Heart right ventricle (tissue), 16 donors: ENCODE data around the gene BRD2. TPM values are rescaled to one million over a fixed set of nuclear protein-coding genes. Genes with fewer than 3 reads are reported as not detected.

Experiments used
- ATAC-seq, 8 donors: fragments of 200-7000 bp; cut with Tn5 transposase; one replicate each; pipeline ENCODE4 v1.9.1; 2020; ENCODE audit warnings: mild to moderate bottlenecking in 8 of 8, moderate library complexity in 8 of 8, moderate number of reproducible peaks in 1 of 8
- DNase-seq, 2 donors: peaks; one replicate each; pipeline ENCODE4 v3.0.0-alpha.2; 2020
- H3K27ac ChIP-seq, 10 donors: fragments of 200-600 bp; sonication (generic) in 2 of 10; one replicate each; pipeline versions ENCODE4 v1.5.0 to v1.8.0; 2020 to 2022; ENCODE audit warnings: mild to moderate bottlenecking in 3 of 10
- H3K27me3 ChIP-seq, 7 donors: fragments of 200-600 bp; one replicate each; pipeline ENCODE4 v1.8.0; 2021 to 2022; ENCODE audit warnings: mild to moderate bottlenecking in 2 of 7
- H3K36me3 ChIP-seq, 9 donors: fragments of 200-600 bp; sonication (generic) in 1 of 9; one replicate each; pipeline versions ENCODE4 v1.5.0 to v1.8.0; 2020 to 2022; ENCODE audit warnings: mild to moderate bottlenecking in 2 of 9
- H3K4me1 ChIP-seq, 9 donors: fragments of 200-600 bp; sonication (generic) in 1 of 9; one replicate each; pipeline versions ENCODE4 v1.5.0 to v1.8.0; 2020 to 2022; ENCODE audit warnings: mild to moderate bottlenecking in 4 of 9
- H3K4me3 ChIP-seq, 10 donors: fragments of 200-600 bp; sonication (generic) in 2 of 10; one replicate each; pipeline versions ENCODE4 v1.5.0 to v1.8.0; 2020 to 2022; ENCODE audit warnings: mild to moderate bottlenecking in 7 of 10, moderate library complexity in 2 of 10
- H3K9me3 ChIP-seq, 11 donors: fragments of 200-600 bp in 10 of 11; sonication (generic) in 2 of 11; one replicate each; pipeline versions ENCODE4 v1.5.0 to v1.8.0; 2013 to 2022; ENCODE audit warnings: mild to moderate bottlenecking in 2 of 11, control low read depth in 1 of 11, moderate library complexity in 1 of 11
- WGBS, 2 donors: extraction: QIAGEN DNeasy Blood & Tissue Kit; methylation state at CpG; one replicate each; pipeline ENCODE4 v1.1.7; 2013; ENCODE audit warnings: inconsistent platforms in 1 of 2; 5-methylcytosine and 5-hydroxymethylcytosine counted together
- intact Hi-C, 10 donors: fragments of 100-400 bp; cut with DNase I; formaldehyde crosslinking; loops; one replicate each; pipeline versions ENCODE4 v1.11.1 to v1.14.2; 2022
- polyA plus RNA-seq, 2 donors: library from polyadenylated mRNA; stranded (reverse); fragments of 200-250 nt; gene quantifications; one replicate each; pipeline ENCODE4 v1.2.3, GENCODE V29; 2013
- total RNA-seq, 10 donors: library from RNA; stranded (reverse); fragmentation: NEBNext Ultra II Directional in 3 of 10; extraction: Animal tissue kit (Norgen Biotek cat#: 25700) in 3 of 10; gene quantifications; one replicate each; pipeline versions ENCODE4 v1.2.1 to v1.2.4, GENCODE V29; 2021 to 2023
- TF ChIP-seq, protein P1 (sequence below), 9 donors: fragments of 200-600 bp; sonication (generic) in 2 of 9; IDR thresholded peaks; one replicate each; pipeline versions ENCODE4 v1.5.0 to v1.8.0; 2021 to 2022; ENCODE audit warnings: antibody characterized with exemption in 9 of 9, mild to moderate bottlenecking in 5 of 9, moderate library complexity in 1 of 9
- donor health status: Arrhythmogenic right ventricular cardiomyopathy.
- donor health status: ischemic (EF 13 %, LVEDD 7.1; RV severe dilation, severe dysfunction).
- donor health status: healthy with polysubstance abuse.
- donor health status: DM: no; HTN: yes; CAD: no.
- donor health status: DM: no; HTN: no; CAD: no.
- donor health status: ischemic (EF 25% LVEDD 6.9; RV normal size, moderate dysfunction).
- donor health status: ischemic (EF 25% LVEDD 5.7; RV mildly dilated, moderate dysfunction).
- donor health status: healthy.
- donor health status: DM: yes; HTN: yes; CAD: no.
- donor health status: Ischemic cardiomyopathy.
- donor health status: ischemic (EF 35%, LVEDD 5.7; RV mildly dilated, moderate dysfunction).
- donor health status: nonischemic (EF 11% LVEDD 7.7; RV severe dilation, severe dysfunction).
- donor health status: DM: yes; HTN: yes; CAD: no.
- donor health status: PGD.
- donor health status: ischemic (EF 29% LVEDD 5.4; RV normal size, mild dysfunction).
- donor health status: nonischemic (EF 23%, LVEDD 6.1; RV moderate dilation, normal function).

BRD2 gene
- total and polyA plus RNA-seq, 12 donors = 49.3 to 97.0 (median 74.9) TPM

DNA sequence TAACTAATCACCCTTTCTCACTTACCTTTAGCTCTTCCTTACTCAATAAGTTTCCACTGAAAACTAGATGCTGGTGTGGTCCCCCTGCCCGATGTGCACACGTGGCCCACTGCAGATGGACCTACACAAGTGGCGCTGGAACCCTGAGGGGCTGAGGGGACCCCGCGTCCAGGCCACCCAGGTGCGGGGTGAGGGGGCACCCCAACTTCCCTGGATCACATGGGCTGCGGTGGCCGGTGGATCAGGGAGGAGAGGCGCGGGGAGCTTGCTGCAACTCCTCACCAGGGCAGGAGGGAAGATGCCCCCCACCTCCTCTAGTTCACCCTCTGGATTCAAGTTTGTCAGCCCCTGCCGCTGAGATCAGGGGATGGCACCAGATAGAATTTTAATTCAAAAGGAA is 53.5 kb downstream of the BRD2 start:
- TF ChIP-seq, protein P1, sequence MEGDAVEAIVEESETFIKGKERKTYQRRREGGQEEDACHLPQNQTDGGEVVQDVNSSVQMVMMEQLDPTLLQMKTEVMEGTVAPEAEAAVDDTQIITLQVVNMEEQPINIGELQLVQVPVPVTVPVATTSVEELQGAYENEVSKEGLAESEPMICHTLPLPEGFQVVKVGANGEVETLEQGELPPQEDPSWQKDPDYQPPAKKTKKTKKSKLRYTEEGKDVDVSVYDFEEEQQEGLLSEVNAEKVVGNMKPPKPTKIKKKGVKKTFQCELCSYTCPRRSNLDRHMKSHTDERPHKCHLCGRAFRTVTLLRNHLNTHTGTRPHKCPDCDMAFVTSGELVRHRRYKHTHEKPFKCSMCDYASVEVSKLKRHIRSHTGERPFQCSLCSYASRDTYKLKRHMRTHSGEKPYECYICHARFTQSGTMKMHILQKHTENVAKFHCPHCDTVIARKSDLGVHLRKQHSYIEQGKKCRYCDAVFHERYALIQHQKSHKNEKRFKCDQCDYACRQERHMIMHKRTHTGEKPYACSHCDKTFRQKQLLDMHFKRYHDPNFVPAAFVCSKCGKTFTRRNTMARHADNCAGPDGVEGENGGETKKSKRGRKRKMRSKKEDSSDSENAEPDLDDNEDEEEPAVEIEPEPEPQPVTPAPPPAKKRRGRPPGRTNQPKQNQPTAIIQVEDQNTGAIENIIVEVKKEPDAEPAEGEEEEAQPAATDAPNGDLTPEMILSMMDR (IDR thresholded peaks at IDR 0.05) = no peak
- no peak for DNase-seq
- H3K36me3 ChIP-seq = no peaks in the 10 kb centered on the region
- no peak for ATAC-seq
- 89 to 95% methylated on average over 11 of the region's 11 CpGs for WGBS, 2 donors
- intact Hi-C loops = no loop called here
- no peaks in the 10 kb centered on the region for H3K27me3 ChIP-seq
- H3K4me3 ChIP-seq = no peak overlapping the region
- no peak overlapping the region for H3K27ac ChIP-seq
- H3K4me1 ChIP-seq = peaks cover 0 to 38% (median 34%) of the 10 kb centered on the region in 9 donors
- no peaks in the 10 kb centered on the region for H3K9me3 ChIP-seq

DNA sequence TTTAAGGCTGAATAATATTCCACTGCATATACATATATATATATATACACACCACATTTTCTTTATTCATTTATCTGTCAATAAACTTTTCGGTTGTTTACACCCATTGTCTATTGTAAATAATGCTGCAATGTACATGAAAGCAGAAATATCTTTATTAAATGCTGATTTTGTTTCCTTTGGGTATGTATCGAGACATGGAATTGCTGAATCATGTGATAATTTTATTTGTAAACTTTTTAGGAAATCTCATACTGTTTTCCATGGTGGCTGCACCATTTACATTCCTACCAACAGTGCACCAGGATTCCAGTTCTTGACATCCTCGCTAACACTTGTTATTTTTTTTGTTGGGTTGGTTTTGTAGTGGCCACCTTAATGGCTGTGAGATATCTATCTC is 55.1 kb downstream of the BRD2 start:
- ATAC-seq (no peak), DNase-seq (no peak)
- H3K27me3 ChIP-seq = no peaks in the 10 kb centered on the region
- intact Hi-C loops = no loop called here
- no peak overlapping the region for H3K27ac ChIP-seq
- no peak overlapping the region for H3K4me3 ChIP-seq
- WGBS, 2 donors = 58 to 62% methylated on average over 3 of the region's 3 CpGs
- TF ChIP-seq, protein P1 (IDR thresholded peaks at IDR 0.05) = no peak
- no peaks in the 10 kb centered on the region for H3K36me3 ChIP-seq
- H3K4me1 ChIP-seq = peaks cover 0 to 27% (median 21%) of the 10 kb centered on the region in 9 donors
- H3K9me3 ChIP-seq = no peaks in the 10 kb centered on the region

DNA sequence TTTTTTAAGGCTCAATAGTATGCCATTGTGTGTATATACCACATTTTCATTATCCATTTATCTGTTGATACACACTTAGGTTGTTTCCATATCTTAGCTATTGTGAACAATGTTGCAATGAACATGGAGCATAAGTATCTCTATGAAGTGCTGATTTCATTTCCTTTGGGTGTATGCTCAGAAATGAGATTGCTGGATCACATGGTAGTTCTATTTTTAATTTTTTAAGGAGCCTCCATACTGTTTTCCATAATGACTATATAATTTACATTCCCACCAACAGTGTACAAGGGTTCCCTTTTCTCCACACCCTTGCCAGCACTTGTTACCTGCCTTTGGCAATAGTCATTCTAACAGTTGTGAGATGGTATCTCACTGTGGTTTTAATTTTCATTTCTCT is 56.1 kb downstream of the BRD2 start:
- TF ChIP-seq, protein P1 (IDR thresholded peaks at IDR 0.05) = no peak
- intact Hi-C loops = no loop called here
- H3K36me3 ChIP-seq = no peaks in the 10 kb centered on the region
- ATAC-seq (no peak), DNase-seq (no peak)
- no peak overlapping the region for H3K4me3 ChIP-seq
- H3K27ac ChIP-seq = no peak overlapping the region
- H3K9me3 ChIP-seq = no peaks in the 10 kb centered on the region
- no peaks in the 10 kb centered on the region for H3K27me3 ChIP-seq
- peaks cover 0 to 25% (median 13%) of the 10 kb centered on the region in 9 donors for H3K4me1 ChIP-seq

DNA sequence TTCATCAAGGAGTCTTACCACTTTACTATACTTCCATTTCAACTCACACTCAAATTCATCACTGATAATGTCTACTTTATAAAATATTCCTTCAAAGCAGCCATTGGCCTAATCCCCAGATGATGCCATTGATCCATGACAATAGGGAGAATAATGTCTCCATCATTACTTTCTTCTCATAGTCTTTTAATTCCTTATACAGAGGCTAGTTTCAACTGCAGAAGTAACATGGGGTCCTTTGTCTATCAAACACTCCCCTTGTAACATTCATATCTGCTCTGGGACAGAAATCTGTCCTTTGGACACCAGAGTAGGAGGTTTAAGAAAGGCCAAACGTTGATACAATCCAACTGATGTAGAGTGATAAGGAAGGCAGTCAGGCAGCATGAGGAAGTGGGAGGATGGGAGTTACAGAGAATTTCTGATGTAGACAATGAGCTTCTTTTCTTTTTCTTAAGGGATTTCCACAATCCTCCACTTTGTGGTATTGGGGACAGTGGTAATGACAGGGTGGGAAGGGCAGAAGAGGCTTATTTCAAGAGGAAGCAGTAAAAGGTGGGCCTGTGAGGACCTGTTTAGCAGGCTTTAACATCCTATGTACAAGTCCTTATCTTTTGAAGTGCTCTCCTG is 59.9 kb downstream of the BRD2 start:
- WGBS, 2 donors = 2 to 14% methylated on average over 1 of the region's 1 CpG
- H3K27me3 ChIP-seq = peaks cover 0 to 9% (median 0%) of the 10 kb centered on the region in 7 donors
- H3K4me3 ChIP-seq = no peak overlapping the region
- H3K9me3 ChIP-seq = no peaks in the 10 kb centered on the region
- H3K36me3 ChIP-seq = no peaks in the 10 kb centered on the region
- intact Hi-C loops = no loop called here
- TF ChIP-seq, protein P1 (IDR thresholded peaks at IDR 0.05) = no peak
- H3K4me1 ChIP-seq = peaks cover 0 to 26% (median 6%) of the 10 kb centered on the region in 9 donors
- DNase-seq = no peak
- H3K27ac ChIP-seq = peak overlapping the region in 8 of 10 donors; percentile 9 to 94 (median 85)
- peak in 5 of 8 donors; percentile 23 to 53 (median 39) for ATAC-seq
